Suprapubic skin (tissue), 3 donors: ENCODE data around the gene PNCK.

Experiments
- CTCF ChIP-seq, 2 donors: fragments of 200-600 bp in 1 of 2; fragments of 450-650 bp in 1 of 2; sonication (generic) in 1 of 2; IDR thresholded peaks; one replicate each; pipeline ENCODE4 v1.5.1; 2016 to 2019; ENCODE audit warnings: antibody characterized with exemption in 2 of 2, mild to moderate bottlenecking in 1 of 2, moderate library complexity in 1 of 2
- EP300 ChIP-seq: sonication (generic); formaldehyde crosslinking; IDR thresholded peaks from one replicate; pipeline ENCODE4 v1.6.1; 2017; ENCODE audit warnings: antibody characterized with exemption
- POLR2A ChIP-seq, 2 donors: fragments of 450-650 bp; IDR thresholded peaks; one replicate each; pipeline ENCODE4 v1.6.1; 2017; ENCODE audit warnings: antibody characterized with exemption in 2 of 2, mild to moderate bottlenecking in 2 of 2, moderate library complexity in 2 of 2

GRCh38 chrX:153632595-153632946 is 41.0 kb downstream of the PNCK start:
- TF ChIP-seq CTCF (IDR thresholded peaks at IDR 0.05) (no peak), POLR2A (IDR thresholded peaks at IDR 0.05) (no peak), EP300 (no peak)
